K562 (cell line): ENCODE results near the gene KCTD3. TPM values are rescaled to one million over a fixed set of nuclear protein-coding genes. Genes with fewer than 3 reads are reported as not detected.

Experiments
- ATAC-seq: fragments of 200-7000 bp; cut with Tn5 transposase; 3 replicates; pipeline ENCODE4 v1.9.1; 2020; ENCODE audit warnings: moderate library complexity
- BruUV-seq: library from RNA; stranded (reverse); fragments of 400-500 nt; replicated peaks from 2 replicates; lab custom pipeline; 2021; lab: Mats Ljungman, UMichigan
- CTCF ChIA-PET: fragments of 300-600 bp; formaldehyde crosslinking; extraction: SDS; loops from one replicate; lab custom pipeline; 2021; ENCODE audit warnings: low intra/inter-chr PET ratio; lab: Yijun Ruan, JAX
- POLR2A ChIA-PET: fragments of 300-600, 350-650 bp; sonication (Branson Sonifier 250); formaldehyde crosslinking; extraction: SDS; loops from one replicate; lab custom pipeline; 2021; ENCODE audit warnings: antibody characterized with exemption, inconsistent platforms; lab: Yijun Ruan, JAX
- DNase-seq, 4 experiments: peaks; one replicate each; pipeline versions ENCODE4 v3.0.0 to v3.0.0-alpha.2; 2011 to 2018; ENCODE audit warnings: low spot score in 3 of 4, mixed read lengths in 3 of 4; ENCODE audit errors: extremely low read depth in 1 of 4
- FAIRE-seq: peaks from 2 replicates; lab custom pipeline; 2011; peaks lifted over from hg19 to GRCh38; lab: Jason Lieb, UNC
- H2AFZ ChIP-seq: 2 replicates; pipeline ENCODE4 v1.6.0; 2011; ENCODE audit warnings: low read depth, low read length, control low read depth, inconsistent platforms
- H3K27ac ChIP-seq: fragments of 200-600 bp; 3 replicates; pipeline ENCODE4 v1.8.0; 2011; ENCODE audit warnings: low read depth, mild to moderate bottlenecking, control low read depth, inconsistent platforms, low read length, moderate library complexity, mixed read lengths; ENCODE audit errors: extremely low read depth
- H3K27me3 ChIP-seq, 2 experiments: fragments of 300-600 bp in 1 of 2; 2 replicates in 1 of 2; 3 replicates in 1 of 2; pipeline versions ENCODE4 v1.6.0 to v1.8.0; 2011; ENCODE audit warnings: inconsistent platforms in 2 of 2, low read length in 2 of 2, mild to moderate bottlenecking in 1 of 2, mixed read lengths in 1 of 2, moderate library complexity in 1 of 2; ENCODE audit not compliant: control insufficient read depth in 2 of 2, insufficient read depth in 2 of 2
- H3K36me3 ChIP-seq: fragments of 300-600 bp; 3 replicates; pipeline ENCODE4 v1.8.0; 2011; ENCODE audit warnings: mild to moderate bottlenecking, low read length, inconsistent platforms; ENCODE audit not compliant: control insufficient read depth, insufficient read depth
- H3K4me1 ChIP-seq, 2 experiments: fragments of 200-600 bp in 1 of 2; replicated peaks in 1 of 2; 2 replicates in 1 of 2; 3 replicates in 1 of 2; pipeline versions ENCODE4 v1.5.1 to v1.8.0; 2011; ENCODE audit warnings: inconsistent platforms in 2 of 2, low read length in 2 of 2, mild to moderate bottlenecking in 1 of 2, mixed read lengths in 1 of 2, moderate library complexity in 1 of 2; ENCODE audit not compliant: control insufficient read depth in 2 of 2, insufficient read depth in 2 of 2
- H3K4me2 ChIP-seq: 2 replicates; pipeline ENCODE4 v1.6.1; 2011; ENCODE audit warnings: low read length, control low read depth, inconsistent platforms, mixed read lengths; ENCODE audit not compliant: insufficient read depth
- H3K4me3 ChIP-seq: fragments of 200-600 bp; sonication (generic), shearing (Covaris generic); 2 replicates; pipeline ENCODE4 v1.5.1; 2016; ENCODE audit warnings: control low read depth, inconsistent platforms
- H3K79me2 ChIP-seq: fragments of 200-600 bp; 3 replicates; pipeline ENCODE4 v1.8.0; 2011; ENCODE audit warnings: low read length, inconsistent platforms; ENCODE audit not compliant: control insufficient read depth, insufficient read depth
- H3K9ac ChIP-seq, 2 experiments: 2 replicates each; pipeline versions ENCODE4 v1.6.0 to v1.6.1; 2011; ENCODE audit warnings: low read depth in 2 of 2, low read length in 2 of 2, control low read depth in 1 of 2, inconsistent platforms in 1 of 2, mild to moderate bottlenecking in 1 of 2, mixed read lengths in 1 of 2; ENCODE audit not compliant: insufficient read depth in 1 of 2
- H3K9me1 ChIP-seq: one replicate; pipeline ENCODE4 v1.6.0; 2011; ENCODE audit warnings: inconsistent platforms, mild to moderate bottlenecking, low read length, moderate library complexity; ENCODE audit not compliant: control insufficient read depth, insufficient read depth
- H3K9me3 ChIP-seq: replicated peaks from 2 replicates; pipeline ENCODE4 v1.5.1; 2011; ENCODE audit warnings: low read depth, low read length, inconsistent platforms; ENCODE audit not compliant: control insufficient read depth, insufficient read depth
- H4K20me1 ChIP-seq: replicated peaks from 2 replicates; pipeline ENCODE4 v1.6.1; 2011; ENCODE audit warnings: low read length, inconsistent platforms, mixed read lengths; ENCODE audit not compliant: control insufficient read depth, insufficient read depth
- KLF13 ChIP-seq: fragments of 450-650 bp; IDR thresholded peaks from 2 replicates; pipeline ENCODE4 v1.6.1; 2016; ENCODE audit warnings: missing genetic modification characterization, low read depth, mild to moderate bottlenecking, missing compliant biosample characterization, moderate library complexity, borderline replicate concordance
- MCM3 ChIP-seq: fragments of 450-650 bp; IDR thresholded peaks from 2 replicates; pipeline ENCODE4 v1.6.1; 2016
- NFIC ChIP-seq: fragments of 450-650 bp; IDR thresholded peaks from 2 replicates; pipeline ENCODE4 v1.6.1; 2017; ENCODE audit warnings: mild to moderate bottlenecking, inconsistent platforms
- RCOR1 ChIP-seq, 2 experiments: IDR thresholded peaks; 2 replicates each; pipeline ENCODE4 v1.6.1; 2012; ENCODE audit warnings: low read depth in 2 of 2, low read length in 2 of 2, borderline replicate concordance in 1 of 2, improper control_type of control experiment in 1 of 2
- SRF ChIP-seq, 2 experiments: fragments of 250-450, 450-650 bp in 1 of 2; sonication (Bioruptor Pico) in 1 of 2; sonication (generic) in 1 of 2; formaldehyde crosslinking; IDR thresholded peaks; 2 replicates each; pipeline versions ENCODE4 v1.5.0 to v1.5.1; 2020 to 2022; ENCODE audit warnings: mild to moderate bottlenecking in 1 of 2, missing genetic modification reagents in 1 of 2
- ZNF507 ChIP-seq: conservative IDR thresholded peaks from 2 replicates; pipeline ENCODE4 v1.6.1; 2017; ENCODE audit warnings: missing genetic modification characterization, missing compliant biosample characterization
- ZNF740 ChIP-seq, 3 experiments: fragments of 200-800 bp in 1 of 3; sonication (Bioruptor generic) in 1 of 3; sonication (generic) in 1 of 3; formaldehyde crosslinking in 1 of 3; IDR thresholded peaks; 2 replicates each; pipeline versions ENCODE4 v1.6.1 to v1.8.0; 2016 to 2022; ENCODE audit warnings: mild to moderate bottlenecking in 2 of 3, missing compliant biosample characterization in 2 of 3, missing genetic modification characterization in 2 of 3, missing genetic modification reagents in 1 of 3
- WGBS: fragments of 100-300 bp; shearing (Covaris generic); methylation state at CpG from one replicate; pipeline ENCODE4 v1.1.6; 2016; ENCODE audit warnings: low coverage, mixed read lengths; ENCODE audit not compliant: insufficient coverage; ENCODE audit errors: missing lambda C conversion rate; 5-methylcytosine and 5-hydroxymethylcytosine counted together
- in situ Hi-C: fragments of 300-500 bp; cut with MboI; formaldehyde crosslinking; loops from 4 replicates; pipeline ENCODE4 v1.15.0; 2018; ENCODE audit warnings: inconsistent platforms, mixed read lengths
- intact Hi-C: fragments of 100-400 bp; cut with micrococcal nuclease; formaldehyde crosslinking; loops from 2 replicates; pipeline ENCODE4 v1.14.2; 2022
- polyA plus RNA-seq, 8 experiments: library from polyadenylated mRNA; depleted of rRNA in 4 of 8; stranded (reverse) in 5 of 8; unstranded in 3 of 8; fragments of >200 nt; fragmentation: Nextera tagmentation in 2 of 8; fragmentation: Illumina TruSeq in 1 of 8; extraction: Ambion mirVana in 2 of 8; extraction: Trizol in 1 of 8; gene quantifications; 2 replicates each; pipeline versions ENCODE4 v1.2.1 to v1.2.3, GENCODE V29; 2011 to 2014; ENCODE audit warnings: inconsistent platforms in 1 of 8, missing spikeins in 1 of 8
- total RNA-seq, 7 experiments: library from RNA; depleted of rRNA in 6 of 7; stranded (reverse); fragments of >200 nt in 6 of 7; fragmentation: Illumina TruSeq in 2 of 7; extraction: Trizol in 2 of 7; gene quantifications; 2 replicates each; pipeline versions ENCODE4 v1.2.1 to v1.2.3, GENCODE V29; 2011 to 2021; ENCODE audit warnings: low replicate concordance in 1 of 7

KCTD3 gene
- total and polyA plus RNA-seq, 9 of the 15 experiments (the other 6 are each of a cell fraction or from before 2014, with no cell fraction given), result 12.8 to 77.1 (median 44.3) TPM

GRCh38 chr1:215631489-215631888 is 64.4 kb downstream of the KCTD3 start:
- ATAC-seq (no peak), FAIRE-seq (no peak), DNase-seq (no peak)
- 0 out of 2 replicates have a peak, but pooled peaks have one; percentile 21 for TF ChIP-seq NFIC
- no peak for TF ChIP-seq ZNF507 (tag)
- no peak for TF ChIP-seq KLF13 (tag)
- TF ChIP-seq SRF (CRISPR knock-in tag; IDR thresholded peaks at IDR 0.05), result no peak
- no peak for TF ChIP-seq RCOR1 (IDR thresholded peaks at IDR 0.05; ENCODE audit: borderline replicate concordance in 1 of 2, low read depth in 2 of 2, low read length in 2 of 2)
- TF ChIP-seq ZNF740 (CRISPR knock-in tag; IDR thresholded peaks at IDR 0.05), result no peak
- no peak for TF ChIP-seq ZNF740 (tag; IDR thresholded peaks at IDR 0.05)
- no peak for TF ChIP-seq MCM3
- Histone ChIP-seq H3K4me2 (no peak overlapping the region), H3K9ac (no peak overlapping the region), H3K9me3 (no peaks in the 10 kb centered on the region), H3K36me3 (no peaks in the 10 kb centered on the region), H2AFZ (no peak overlapping the region), H3K27me3 (peaks cover 9 to 31% of the 10 kb centered on the region in 2 experiments), H3K4me1 (peaks cover 0 to 2% of the 10 kb centered on the region in 2 experiments; a peak in 1 of 5 replicates), H3K79me2 (no peaks in the 10 kb centered on the region), H4K20me1 (no peaks in the 10 kb centered on the region), H3K27ac (no peak overlapping the region), H3K4me3 (no peak overlapping the region), H3K9me1 (no peaks in the 10 kb centered on the region)
- POLR2A ChIA-PET, result interaction anchor here (0.7 kb wide), 1 partner anchor 772 kb away, joined by 3 read pairs; no protein-coding TSS in a partner anchor
- CTCF ChIA-PET, result no interaction called here
- no TSS peak for BruUV-seq
- in situ Hi-C loops, result no loop called here
- intact Hi-C loops, result no loop called here
- 3% methylated on average over 3 of the region's 3 CpGs for WGBS
